AG09309 (cell line): ENCODE measurements around the gene PFKL.

Experiments
- DNase-seq: peaks from one replicate; pipeline ENCODE4 v3.0.0-alpha.2; 2010; ENCODE audit warnings: low read depth
- H3K4me3 ChIP-seq: 2 replicates; pipeline ENCODE4 v1.5.1; 2011; ENCODE audit warnings: mild to moderate bottlenecking, low read depth, low read length, moderate library complexity; ENCODE audit not compliant: control insufficient read depth
- TF ChIP-seq, protein P1 (sequence below): IDR thresholded peaks from 2 replicates; pipeline ENCODE4 v1.5.1; 2011; ENCODE audit warnings: mild to moderate bottlenecking, low read depth, low read length, inconsistent platforms; ENCODE audit not compliant: insufficient read depth, control insufficient read depth; ENCODE audit errors: missing control alignments

Gene PFKL

DNA sequence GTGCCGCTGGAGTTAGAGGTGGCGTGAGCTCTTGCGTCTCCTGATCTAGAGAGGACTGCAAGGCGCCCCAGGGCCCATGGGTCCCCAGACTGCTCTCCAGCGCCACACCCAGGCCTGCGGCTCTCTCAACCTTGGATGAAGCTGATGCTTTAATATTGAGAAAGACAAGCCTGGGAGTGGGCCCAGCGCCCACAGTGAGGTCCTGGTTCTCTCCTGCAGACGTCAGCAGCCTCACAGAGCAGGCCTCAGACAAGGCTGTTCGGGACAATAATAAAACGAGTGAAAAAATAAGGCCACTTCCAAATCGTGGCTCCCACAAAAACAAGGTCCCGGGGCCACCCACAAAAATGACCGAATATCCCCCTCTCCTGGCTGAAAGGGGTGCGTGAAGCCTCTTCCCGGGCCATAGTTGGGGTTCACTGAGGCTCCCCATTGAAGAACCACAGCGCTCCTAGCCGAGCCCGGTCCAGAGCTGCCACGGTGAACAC lies 32.2 kb upstream of the PFKL start:
- H3K4me3 ChIP-seq, result no peak overlapping the region
- DNase-seq, result no peak
- TF ChIP-seq, protein P1, sequence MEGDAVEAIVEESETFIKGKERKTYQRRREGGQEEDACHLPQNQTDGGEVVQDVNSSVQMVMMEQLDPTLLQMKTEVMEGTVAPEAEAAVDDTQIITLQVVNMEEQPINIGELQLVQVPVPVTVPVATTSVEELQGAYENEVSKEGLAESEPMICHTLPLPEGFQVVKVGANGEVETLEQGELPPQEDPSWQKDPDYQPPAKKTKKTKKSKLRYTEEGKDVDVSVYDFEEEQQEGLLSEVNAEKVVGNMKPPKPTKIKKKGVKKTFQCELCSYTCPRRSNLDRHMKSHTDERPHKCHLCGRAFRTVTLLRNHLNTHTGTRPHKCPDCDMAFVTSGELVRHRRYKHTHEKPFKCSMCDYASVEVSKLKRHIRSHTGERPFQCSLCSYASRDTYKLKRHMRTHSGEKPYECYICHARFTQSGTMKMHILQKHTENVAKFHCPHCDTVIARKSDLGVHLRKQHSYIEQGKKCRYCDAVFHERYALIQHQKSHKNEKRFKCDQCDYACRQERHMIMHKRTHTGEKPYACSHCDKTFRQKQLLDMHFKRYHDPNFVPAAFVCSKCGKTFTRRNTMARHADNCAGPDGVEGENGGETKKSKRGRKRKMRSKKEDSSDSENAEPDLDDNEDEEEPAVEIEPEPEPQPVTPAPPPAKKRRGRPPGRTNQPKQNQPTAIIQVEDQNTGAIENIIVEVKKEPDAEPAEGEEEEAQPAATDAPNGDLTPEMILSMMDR, result no peak

DNA sequence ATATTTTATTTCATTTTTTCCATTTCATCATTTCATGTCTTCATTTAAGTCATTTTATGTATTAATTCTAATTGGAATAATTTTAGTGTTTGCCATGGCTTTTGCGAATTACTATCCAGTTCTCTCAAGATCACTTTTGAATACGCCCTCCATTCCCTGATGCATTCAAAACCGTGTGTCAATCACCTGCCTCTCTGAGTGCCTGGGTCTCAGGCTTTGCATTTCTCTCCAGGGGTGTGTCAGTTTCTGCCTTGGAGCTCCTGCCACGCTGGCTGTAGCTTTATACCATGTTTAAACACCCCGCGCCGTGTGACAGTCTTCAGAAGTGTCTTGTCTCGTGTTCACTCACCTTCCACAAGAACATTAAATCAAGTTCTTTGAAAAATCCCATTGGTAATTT lies 30.8 kb upstream of the PFKL start:
- no peak for DNase-seq
- no peak overlapping the region for H3K4me3 ChIP-seq
- TF ChIP-seq, protein P1, result no peak

DNA sequence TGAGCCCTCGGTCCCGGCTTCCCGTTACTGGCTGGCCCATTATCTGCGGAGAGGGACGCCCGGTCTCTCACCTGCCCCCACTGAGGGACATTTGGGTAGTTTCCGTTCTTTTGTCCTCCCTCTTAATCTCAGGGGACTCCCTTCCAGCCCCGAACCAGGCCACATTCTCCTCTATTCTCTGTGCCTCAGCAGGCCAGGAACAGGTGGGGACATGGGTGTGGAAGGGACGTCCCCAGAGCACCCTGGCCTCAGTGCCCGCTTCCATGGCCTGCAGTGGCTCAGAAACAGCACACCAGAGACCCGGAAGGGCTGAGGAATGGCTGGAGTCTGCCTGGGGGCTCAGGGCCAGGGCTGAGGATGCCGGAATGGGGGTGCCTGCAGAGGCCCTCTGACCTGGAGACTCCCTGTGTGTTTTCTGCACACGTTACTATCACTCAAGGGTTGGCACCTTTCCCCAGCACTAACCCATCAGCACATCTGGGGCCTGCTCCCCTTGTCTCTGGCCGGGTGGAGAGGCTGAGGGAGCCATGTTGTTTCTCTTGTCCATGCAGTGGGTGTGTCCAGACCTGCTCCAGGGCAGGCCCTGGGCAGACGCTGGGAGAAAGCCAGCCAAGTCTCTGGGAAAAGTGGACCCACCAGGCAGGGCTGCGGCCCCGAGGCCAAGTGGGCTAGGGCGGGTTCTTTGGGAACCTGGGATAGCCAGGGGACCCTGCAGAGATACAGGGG lies 28.1 kb upstream of the PFKL start:
- DNase-seq, result no peak
- TF ChIP-seq, protein P1, result no peak
- H3K4me3 ChIP-seq, result no peak overlapping the region

DNA sequence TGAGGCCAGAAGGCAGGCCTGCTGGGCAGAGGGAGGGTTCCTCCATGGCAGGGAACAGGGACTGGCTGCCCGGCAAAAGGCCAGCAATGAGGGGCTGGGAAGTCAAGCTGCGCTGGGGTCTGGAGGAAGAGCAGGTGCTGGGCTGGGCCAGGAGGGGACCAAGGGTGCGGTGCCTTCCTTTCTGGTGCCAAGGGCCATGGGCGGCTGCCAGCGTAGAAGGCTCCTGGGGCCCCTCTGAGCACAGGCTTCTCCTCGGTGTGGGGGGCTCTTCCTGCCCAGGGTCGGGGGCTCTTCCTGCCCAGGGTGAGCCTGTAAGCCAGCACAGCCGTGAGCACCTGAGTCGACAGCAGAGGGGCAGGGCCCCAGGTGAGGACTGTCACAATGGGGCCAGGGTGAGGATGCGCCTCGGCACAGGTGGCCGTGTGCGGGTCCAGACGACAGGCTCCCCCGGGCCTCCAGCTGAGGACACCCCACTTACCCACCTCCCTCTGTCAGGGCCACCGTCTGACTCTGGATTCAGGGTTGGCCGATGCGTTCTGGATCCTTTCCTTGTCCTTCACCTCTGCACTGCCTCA lies 27.5 kb upstream of the PFKL start:
- TF ChIP-seq, protein P1, result no peak
- DNase-seq, result no peak
- no peak overlapping the region for H3K4me3 ChIP-seq

DNA sequence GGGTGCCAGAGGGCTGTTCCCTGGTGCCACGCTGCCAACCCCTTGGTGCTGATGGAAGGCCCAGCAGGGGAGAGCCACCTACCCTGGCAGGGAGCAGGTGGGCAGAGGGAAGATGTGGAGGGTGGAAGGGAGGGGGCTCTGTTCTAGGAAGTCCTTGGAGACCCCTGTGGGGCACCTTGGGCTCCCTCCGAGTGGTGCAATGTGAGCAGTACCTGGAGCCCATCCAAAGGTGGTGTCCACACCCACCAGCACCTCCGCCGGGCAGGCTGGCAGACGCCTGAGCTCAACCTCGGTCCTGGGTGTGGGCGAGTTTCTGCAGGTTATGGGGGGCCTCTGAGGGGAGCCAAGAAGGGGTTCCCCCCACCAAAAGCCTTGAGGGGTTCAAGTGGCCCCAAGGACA lies 26.8 kb upstream of the PFKL start:
- DNase-seq, result no peak
- TF ChIP-seq, protein P1, result no peak
- no peak overlapping the region for H3K4me3 ChIP-seq

DNA sequence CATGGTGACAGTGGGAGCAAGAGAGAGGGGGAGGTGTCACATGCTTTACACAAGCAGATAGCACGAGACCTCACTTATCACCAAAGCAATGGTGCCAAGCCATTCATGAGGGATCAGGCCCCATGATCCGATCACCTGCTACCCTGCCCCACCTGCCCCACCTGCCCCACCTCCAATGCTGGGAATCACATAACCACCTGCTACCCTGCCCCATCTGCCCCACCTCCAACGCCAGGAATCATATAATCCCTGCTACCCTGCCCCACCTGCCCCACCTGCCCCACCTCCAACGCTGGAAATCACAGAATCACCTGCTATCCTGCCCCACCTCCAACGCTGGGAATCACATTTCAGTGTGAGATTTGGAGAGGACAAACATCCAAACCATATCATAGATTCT lies 24.8 kb upstream of the PFKL start:
- no peak overlapping the region for H3K4me3 ChIP-seq
- TF ChIP-seq, protein P1, result no peak
- no peak for DNase-seq
